SU-DHL-6 (cell line): Measurements from ENCODE around the gene PLXDC2.

Experiments used
- H2AFZ ChIP-seq: fragments of 200-600 bp; sonication (generic); 2 replicates; pipeline ENCODE4 v1.6.1; 2014; ENCODE audit warnings: low read depth, mild to moderate bottlenecking, moderate library complexity, mixed read lengths, antibody characterized with exemption, low read length; ENCODE audit not compliant: severe bottlenecking
- H3F3A ChIP-seq: fragments of 200-600 bp; shearing (Covaris generic); 2 replicates; pipeline ENCODE4 v1.6.0; 2016; ENCODE audit warnings: antibody characterized with exemption, mild to moderate bottlenecking; ENCODE audit not compliant: insufficient read depth
- H3K27ac ChIP-seq: fragments of 200-600 bp; sonication (generic); 2 replicates; pipeline ENCODE4 v1.5.1; 2016; ENCODE audit warnings: low read depth, mild to moderate bottlenecking, low read length, moderate library complexity, mixed read lengths
- H3K27me3 ChIP-seq: fragments of 200-600 bp; sonication (generic), shearing (Covaris generic); 2 replicates; pipeline ENCODE4 v1.6.0; 2014; ENCODE audit warnings: mild to moderate bottlenecking, low read length
- H3K36me3 ChIP-seq: fragments of 200-600 bp; sonication (generic); 2 replicates; pipeline ENCODE4 v1.6.1; 2014; ENCODE audit warnings: mild to moderate bottlenecking, low read length, mixed read lengths
- H3K4me2 ChIP-seq: fragments of 300-600, 200-600 bp; shearing (Covaris generic), sonication (generic); 2 replicates; pipeline ENCODE4 v1.6.0; 2014; ENCODE audit warnings: low read length, low read depth, mild to moderate bottlenecking; ENCODE audit not compliant: poor library complexity, severe bottlenecking
- H3K4me3 ChIP-seq: fragments of 200-600 bp; sonication (generic); 2 replicates; pipeline ENCODE4 v1.5.1; 2014; ENCODE audit warnings: antibody characterized with exemption, low read length, mild to moderate bottlenecking, mixed read lengths; ENCODE audit not compliant: insufficient read depth, poor library complexity, severe bottlenecking
- H3K79me2 ChIP-seq: fragments of 200-600 bp; sonication (generic); 2 replicates; pipeline ENCODE4 v1.6.1; 2014; ENCODE audit warnings: mild to moderate bottlenecking, low read length, moderate library complexity; ENCODE audit not compliant: insufficient read depth
- H3K9ac ChIP-seq: fragments of 200-600 bp; sonication (generic); 2 replicates; pipeline ENCODE4 v1.7.0; 2014; ENCODE audit warnings: mild to moderate bottlenecking, low read length
- H3K9me2 ChIP-seq: fragments of 200-600 bp; sonication (generic); replicated peaks from 2 replicates; pipeline ENCODE4 v1.6.1; 2014; ENCODE audit warnings: low read length; ENCODE audit not compliant: insufficient read depth
- H3K9me3 ChIP-seq: fragments of 200-600 bp; sonication (generic); 2 replicates; pipeline ENCODE4 v1.6.1; 2014; ENCODE audit warnings: low read length, mixed read lengths; ENCODE audit not compliant: insufficient read depth
- H4K20me1 ChIP-seq: fragments of 200-600 bp; sonication (generic); 2 replicates; pipeline ENCODE4 v1.6.1; 2014; ENCODE audit warnings: low read depth, mild to moderate bottlenecking, antibody characterized with exemption, low read length, moderate library complexity, mixed read lengths
- CTCF ChIP-seq: fragments of 200-600 bp; sonication (generic); IDR thresholded peaks from one replicate; pipeline ENCODE4 v1.5.1; 2017; ENCODE audit warnings: antibody characterized with exemption, mild to moderate bottlenecking, low read length, moderate library complexity; ENCODE audit not compliant: insufficient read depth, poor library complexity, severe bottlenecking
- EZH2phosphoT487 ChIP-seq: fragments of 200-600 bp; sonication (generic), shearing (Covaris generic); conservative IDR thresholded peaks from 2 replicates; pipeline ENCODE4 v1.6.1; 2018; ENCODE audit warnings: mild to moderate bottlenecking, antibody characterized with exemption, low read length, moderate library complexity, mixed read lengths

The PLXDC2 gene

GRCh38 chr10:19839090-19839489, 22.9 kb downstream of the PLXDC2 start:
- Histone ChIP-seq H3K79me2 (no peaks in the 10 kb centered on the region), H3K27ac (no peak overlapping the region), H3K27me3 (no peaks in the 10 kb centered on the region), H3K4me2 (no peak overlapping the region), H3K36me3 (no peaks in the 10 kb centered on the region), H3K9me2 (no peaks in the 10 kb centered on the region), H4K20me1 (no peaks in the 10 kb centered on the region), H3F3A (no peaks in the 10 kb centered on the region), H3K9me3 (no peaks in the 10 kb centered on the region), H3K4me3 (no peak overlapping the region), H3K9ac (no peak overlapping the region), H2AFZ (no peak overlapping the region)
- TF ChIP-seq CTCF (no peak), EZH2phosphoT487 (no peak)

- Histone ChIP-seq H4K20me1 (no peaks in the 10 kb centered on the region), H2AFZ (no peak overlapping the region), H3K27ac (no peak overlapping the region), H3K9me2 (no peaks in the 10 kb centered on the region), H3K79me2 (no peaks in the 10 kb centered on the region), H3K9me3 (no peaks in the 10 kb centered on the region), H3K4me2 (no peak overlapping the region), H3K27me3 (no peaks in the 10 kb centered on the region), H3F3A (no peaks in the 10 kb centered on the region), H3K9ac (no peak overlapping the region), H3K4me3 (no peak overlapping the region), H3K36me3 (no peaks in the 10 kb centered on the region)
- TF ChIP-seq CTCF: no peak
These were observed 23.3 kb downstream of the PLXDC2 start for GRCh38 chr10:19839552-19839951.

GRCh38 chr10:19840776-19841175, 24.5 kb downstream of the PLXDC2 start:
- Histone ChIP-seq H3K9ac (no peak overlapping the region), H3K9me2 (no peaks in the 10 kb centered on the region), H2AFZ (no peak overlapping the region), H3F3A (no peaks in the 10 kb centered on the region), H3K79me2 (no peaks in the 10 kb centered on the region), H3K27me3 (no peaks in the 10 kb centered on the region), H3K27ac (no peak overlapping the region), H3K36me3 (no peaks in the 10 kb centered on the region), H4K20me1 (no peaks in the 10 kb centered on the region), H3K9me3 (no peaks in the 10 kb centered on the region), H3K4me2 (no peak overlapping the region), H3K4me3 (no peak overlapping the region)
- TF ChIP-seq EZH2phosphoT487: no peak
- TF ChIP-seq CTCF: no peak

GRCh38 chr10:19843487-19843886, 27.3 kb downstream of the PLXDC2 start:
- Histone ChIP-seq H3K9me3 (no peaks in the 10 kb centered on the region), H3K9me2 (no peaks in the 10 kb centered on the region), H3K79me2 (no peaks in the 10 kb centered on the region), H3K27me3 (no peaks in the 10 kb centered on the region), H4K20me1 (no peaks in the 10 kb centered on the region), H3K4me2 (no peak overlapping the region), H3K9ac (no peak overlapping the region), H2AFZ (no peak overlapping the region), H3K4me3 (no peak overlapping the region), H3K36me3 (no peaks in the 10 kb centered on the region), H3K27ac (no peak overlapping the region), H3F3A (no peaks in the 10 kb centered on the region)
- no peak for TF ChIP-seq EZH2phosphoT487
- no peak for TF ChIP-seq CTCF
